H9 (cell line): ENCODE data around the gene RIPPLY3. TPM values are rescaled to one million over a fixed set of nuclear protein-coding genes. Genes with fewer than 3 reads are reported as not detected.
"Not testable (repeated sequence)": the region's sequence is repeated elsewhere in the genome, so short reads cannot be mapped to it uniquely, and the experiment has no call there.

ENCODE experiments used
- DNase-seq: peaks from one replicate; pipeline ENCODE4 v3.0.0-alpha.2; 2017
- H2AFZ ChIP-seq: one replicate; pipeline ENCODE4 v1.6.1; 2013; ENCODE audit warnings: mild to moderate bottlenecking, low read length, control low read depth, moderate library complexity
- H2AK5ac ChIP-seq: 2 replicates; pipeline ENCODE4 v1.6.1; 2013; ENCODE audit warnings: low read length, control low read depth, mixed read lengths; ENCODE audit not compliant: insufficient read length
- H2BK120ac ChIP-seq: one replicate; pipeline ENCODE4 v1.6.1; 2013; ENCODE audit warnings: low read depth, mild to moderate bottlenecking, low read length, control low read depth, inconsistent platforms; ENCODE audit not compliant: poor library complexity, severe bottlenecking
- H2BK12ac ChIP-seq: 2 replicates; pipeline ENCODE4 v1.6.1; 2013; ENCODE audit warnings: low read length, control low read depth, mixed read lengths, low read depth; ENCODE audit not compliant: insufficient read length
- H2BK15ac ChIP-seq: 2 replicates; pipeline ENCODE4 v1.6.1; 2013; ENCODE audit warnings: low read depth, low read length, control low read depth
- H2BK20ac ChIP-seq: one replicate; pipeline ENCODE4 v1.6.1; 2013; ENCODE audit warnings: low read depth, mild to moderate bottlenecking, low read length, control low read depth, inconsistent platforms; ENCODE audit not compliant: poor library complexity, severe bottlenecking
- H2BK5ac ChIP-seq: 2 replicates; pipeline ENCODE4 v1.6.1; 2013; ENCODE audit warnings: low read length, control low read depth, mixed read lengths; ENCODE audit not compliant: insufficient read length
- H3K14ac ChIP-seq: 2 replicates; pipeline ENCODE4 v1.6.1; 2013; ENCODE audit warnings: low read length, control low read depth; ENCODE audit not compliant: insufficient read depth
- H3K18ac ChIP-seq: 2 replicates; pipeline ENCODE4 v1.6.1; 2013; ENCODE audit warnings: low read depth, mild to moderate bottlenecking, mixed read lengths, low read length, control low read depth; ENCODE audit not compliant: insufficient read length
- H3K23ac ChIP-seq: 2 replicates; pipeline ENCODE4 v1.6.1; 2013; ENCODE audit warnings: low read length, control low read depth, mixed read lengths, low read depth; ENCODE audit not compliant: insufficient read length
- H3K23me2 ChIP-seq: 2 replicates; pipeline ENCODE4 v1.6.1; 2013; ENCODE audit warnings: low read depth, mild to moderate bottlenecking, mixed read lengths, low read length, control low read depth; ENCODE audit not compliant: insufficient read length, poor library complexity, severe bottlenecking
- H3K27ac ChIP-seq: 2 replicates; pipeline ENCODE4 v1.5.1; 2013; ENCODE audit warnings: low read length, control low read depth, mixed read lengths, low read depth; ENCODE audit not compliant: insufficient read length
- H3K27me3 ChIP-seq: 2 replicates; pipeline ENCODE4 v1.6.1; 2013; ENCODE audit warnings: low read length, control low read depth, inconsistent platforms; ENCODE audit not compliant: insufficient read depth
- H3K4ac ChIP-seq: 2 replicates; pipeline ENCODE4 v1.6.1; 2013; ENCODE audit warnings: low read depth, mild to moderate bottlenecking, control low read depth, inconsistent platforms, low read length, moderate library complexity
- H3K4me1 ChIP-seq: 2 replicates; pipeline ENCODE4 v1.6.1; 2013; ENCODE audit warnings: low read length, control low read depth, inconsistent platforms; ENCODE audit not compliant: insufficient read depth
- H3K4me2 ChIP-seq: 2 replicates; pipeline ENCODE4 v1.6.1; 2013; ENCODE audit warnings: low read length, control low read depth, mixed read lengths; ENCODE audit not compliant: insufficient read length, insufficient read depth
- H3K56ac ChIP-seq: 2 replicates; pipeline ENCODE4 v1.6.1; 2013; ENCODE audit warnings: low read depth, mild to moderate bottlenecking, mixed read lengths, low read length, control low read depth; ENCODE audit not compliant: insufficient read length
- H3K79me1 ChIP-seq: 2 replicates; pipeline ENCODE4 v1.6.1; 2013; ENCODE audit warnings: low read depth, mild to moderate bottlenecking, moderate library complexity, low read length, control low read depth, inconsistent platforms; ENCODE audit not compliant: insufficient read depth, poor library complexity, severe bottlenecking
- H3K79me2 ChIP-seq: 2 replicates; pipeline ENCODE4 v1.6.1; 2013; ENCODE audit warnings: low read length, control low read depth, inconsistent platforms; ENCODE audit not compliant: insufficient read depth
- H3K9ac ChIP-seq: 2 replicates; pipeline ENCODE4 v1.6.1; 2013; ENCODE audit warnings: low read length, control low read depth, mixed read lengths; ENCODE audit not compliant: insufficient read length; ENCODE audit errors: extremely low read depth
- H3K9me3 ChIP-seq: one replicate; pipeline ENCODE4 v1.6.1; 2013; ENCODE audit warnings: low read depth, low read length, inconsistent platforms; ENCODE audit not compliant: control insufficient read depth
- H3T11ph ChIP-seq: one replicate; pipeline ENCODE4 v1.6.1; 2013; ENCODE audit warnings: mild to moderate bottlenecking, low read length, control low read depth, inconsistent platforms
- H4K20me1 ChIP-seq: one replicate; pipeline ENCODE4 v1.6.1; 2013; ENCODE audit not compliant: control insufficient read depth, insufficient read length, insufficient read depth
- H4K5ac ChIP-seq: 2 replicates; pipeline ENCODE4 v1.6.1; 2013; ENCODE audit warnings: low read depth, mild to moderate bottlenecking, mixed read lengths, low read length, control low read depth; ENCODE audit not compliant: insufficient read length
- H4K8ac ChIP-seq: replicated peaks from 2 replicates; pipeline ENCODE4 v1.6.1; 2013; ENCODE audit warnings: low read length, control low read depth, mixed read lengths, low read depth; ENCODE audit not compliant: insufficient read length
- H4K91ac ChIP-seq: 2 replicates; pipeline ENCODE4 v1.6.1; 2013; ENCODE audit warnings: low read depth, mild to moderate bottlenecking, moderate library complexity, mixed read lengths, low read length, control low read depth; ENCODE audit not compliant: insufficient read length
- H3K27ac Mint-ChIP-seq, 3 experiments: 2 replicates in 2 of 3; 3 replicates in 1 of 3; pipeline ENCODE4 v1.8.0; 2020 to 2021; ENCODE audit warnings: mixed read lengths in 3 of 3, mild to moderate bottlenecking in 1 of 3, moderate library complexity in 1 of 3
- H3K27me3 Mint-ChIP-seq: 2 replicates; pipeline ENCODE4 v1.8.0; 2021; ENCODE audit warnings: low read depth, mild to moderate bottlenecking, moderate library complexity, mixed read lengths
- H3K36me3 Mint-ChIP-seq, 3 experiments: 2 replicates in 2 of 3; 3 replicates in 1 of 3; pipeline ENCODE4 v1.8.0; 2020 to 2021; ENCODE audit warnings: low read depth in 3 of 3, mixed read lengths in 3 of 3; ENCODE audit not compliant: insufficient read depth in 1 of 3
- H3K4me1 Mint-ChIP-seq, 2 experiments: 2 replicates each; pipeline ENCODE4 v1.8.0; 2020; ENCODE audit warnings: mixed read lengths in 2 of 2
- H3K4me3 Mint-ChIP-seq, 2 experiments: 2 replicates in 1 of 2; 3 replicates in 1 of 2; pipeline ENCODE4 v1.8.0; 2020 to 2021; ENCODE audit warnings: mild to moderate bottlenecking in 2 of 2, mixed read lengths in 2 of 2, moderate library complexity in 1 of 2
- H3K9me3 Mint-ChIP-seq, 2 experiments: 2 replicates in 1 of 2; 3 replicates in 1 of 2; pipeline ENCODE4 v1.8.0; 2020; ENCODE audit warnings: mild to moderate bottlenecking in 2 of 2, mixed read lengths in 2 of 2, moderate library complexity in 1 of 2
- WGBS: extraction: QIAGEN DNeasy Blood & Tissue Kit; methylation state at CpG from one replicate; pipeline ENCODE4 v1.1.7; 2013; ENCODE audit warnings: missing lambda C conversion rate, low lambda C conversion rate, mixed read lengths; ENCODE audit not compliant: insufficient read length; ENCODE audit errors: extremely low coverage; 5-methylcytosine and 5-hydroxymethylcytosine counted together
- total RNA-seq: library from RNA; stranded (reverse); gene quantifications from 2 replicates; pipeline ENCODE4 v1.2.1, GENCODE V29; 2021

RIPPLY3 gene
- total RNA-seq, 1 experiment from 2014 or later: 1.9 TPM

DNA sequence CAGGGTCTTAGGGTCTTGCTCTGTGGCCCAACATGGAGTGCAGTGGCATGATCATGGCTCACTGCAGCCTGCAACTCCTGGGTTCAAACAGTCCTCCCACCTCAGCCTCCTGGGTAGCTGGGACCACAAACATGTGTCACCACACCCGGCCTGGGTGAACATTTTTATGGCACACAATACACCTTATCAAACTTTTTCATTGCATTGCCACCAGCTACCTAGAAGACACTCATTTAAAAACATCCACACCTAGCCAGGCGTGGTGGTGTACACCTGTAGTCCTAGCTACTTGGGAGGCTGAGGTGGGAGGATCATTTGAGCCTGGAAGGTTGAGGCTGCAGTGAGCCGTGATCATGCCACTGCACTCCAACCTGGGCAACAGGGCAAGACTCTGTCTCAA lies 2.6 kb upstream of the RIPPLY3 start:
- not testable (repeated sequence) for H3K36me3 Mint-ChIP-seq, H3K14ac ChIP-seq, H3K79me2 ChIP-seq, H3T11ph ChIP-seq, H4K20me1 ChIP-seq, H3K4me3 Mint-ChIP-seq, H3K9me3 ChIP-seq, H3K27ac ChIP-seq, H2BK5ac ChIP-seq, H2AK5ac ChIP-seq, H4K5ac ChIP-seq, H3K79me1 ChIP-seq, H3K4me1 ChIP-seq, H3K27me3 ChIP-seq, H3K56ac ChIP-seq, H3K4ac ChIP-seq, H3K9ac ChIP-seq, H4K8ac ChIP-seq, H2BK20ac ChIP-seq, H3K4me2 ChIP-seq, H3K23ac ChIP-seq, H3K18ac ChIP-seq, H3K4me1 Mint-ChIP-seq, H2BK120ac ChIP-seq, H2AFZ ChIP-seq, H4K91ac ChIP-seq, DNase-seq, H3K9me3 Mint-ChIP-seq, H2BK12ac ChIP-seq, H2BK15ac ChIP-seq, H3K27ac Mint-ChIP-seq
- WGBS: no CpG with 5 or more reads among the region's 3 CpGs
- H3K27me3 Mint-ChIP-seq: peaks cover 65% of the 10 kb centered on the region
- H3K23me2 ChIP-seq: peaks cover 12% of the 10 kb centered on the region
